OCI-LY3 (cell line): ENCODE measurements around the gene KANSL2.

Source experiments
- H2AFZ ChIP-seq: fragments of 200-600, 300-600 bp; shearing (Covaris generic); 2 replicates; pipeline ENCODE4 v1.6.0; 2014; ENCODE audit warnings: antibody characterized with exemption, low read depth, low read length
- H3K27ac ChIP-seq: fragments of 200-600, 300-600 bp; sonication (generic); 2 replicates; pipeline ENCODE4 v1.5.1; 2014; ENCODE audit warnings: mild to moderate bottlenecking, low read length, moderate library complexity, mixed read lengths
- H3K27me3 ChIP-seq: fragments of 200-600, 300-600 bp; sonication (generic); 2 replicates; pipeline ENCODE4 v1.6.1; 2014; ENCODE audit warnings: low read depth, low read length, mixed read lengths
- H3K36me3 ChIP-seq: fragments of 200-600, 300-600 bp; sonication (generic); replicated peaks from 2 replicates; pipeline ENCODE3; 2014; ENCODE audit warnings: low read depth, low read length, mixed read lengths
- H3K4me1 ChIP-seq: fragments of 300-600, 200-600 bp; sonication (generic); 2 replicates; pipeline ENCODE4 v1.6.1; 2014; ENCODE audit warnings: low read length, mixed read lengths
- H3K4me2 ChIP-seq: fragments of 200-600, 300-600 bp; sonication (generic); 2 replicates; pipeline ENCODE4 v1.6.1; 2014; ENCODE audit warnings: low read length, mixed read lengths
- H3K4me3 ChIP-seq: fragments of 300-600, 200-600 bp; sonication (generic); 2 replicates; pipeline ENCODE4 v1.5.1; 2014; ENCODE audit warnings: antibody characterized with exemption, mild to moderate bottlenecking, low read length, moderate library complexity
- H3K79me2 ChIP-seq: fragments of 300-600, 200-600 bp; shearing (Covaris generic); 2 replicates; pipeline ENCODE4 v1.6.1; 2014; ENCODE audit warnings: mild to moderate bottlenecking, low read length, mixed read lengths
- H3K9ac ChIP-seq: fragments of 300-600, 200-600 bp; shearing (Covaris generic); 2 replicates; pipeline ENCODE4 v1.6.0; 2014; ENCODE audit warnings: mild to moderate bottlenecking, low read length, moderate library complexity
- H3K9me3 ChIP-seq: fragments of 200-600, 300-600 bp; shearing (Covaris generic); 2 replicates; pipeline ENCODE4 v1.6.1; 2014; ENCODE audit warnings: low read length, mixed read lengths; ENCODE audit not compliant: insufficient read depth
- H4K20me1 ChIP-seq: fragments of 200-600, 300-600 bp; sonication (generic); 2 replicates; pipeline ENCODE4 v1.6.1; 2016; ENCODE audit warnings: low read length, mixed read lengths; ENCODE audit not compliant: insufficient read depth
- EZH2phosphoT487 ChIP-seq: fragments of 200-600 bp; shearing (Covaris generic); IDR thresholded peaks from 2 replicates; pipeline ENCODE4 v1.6.1; 2018; ENCODE audit warnings: antibody characterized with exemption, mixed run types, low read depth
- TF ChIP-seq, protein P1 (sequence below): fragments of 200-600, 300-600 bp; sonication (generic); IDR thresholded peaks from 2 replicates; pipeline ENCODE4 v1.5.1; 2014; ENCODE audit warnings: antibody characterized with exemption, low read length, low read depth

KANSL2 gene

DNA sequence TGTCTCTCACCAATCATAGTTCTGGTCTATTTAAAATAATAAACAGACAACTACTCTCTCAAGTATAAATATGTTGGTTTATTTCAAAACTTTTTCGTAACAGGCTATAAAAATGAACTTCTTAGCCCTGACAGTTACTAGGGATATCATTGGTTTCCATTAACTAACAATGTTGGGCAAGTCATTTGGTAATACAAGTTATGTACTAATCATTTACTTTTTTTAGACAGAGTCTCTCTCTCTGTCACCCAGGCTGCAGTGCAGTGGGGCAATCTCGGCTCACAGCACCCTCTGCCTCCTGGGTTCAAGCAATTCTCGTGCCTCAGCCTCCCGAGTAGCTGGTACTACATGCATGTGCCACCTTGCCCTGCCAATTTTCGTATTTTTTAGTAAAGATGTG lies 14.6 kb upstream of the KANSL2 start:
- no peaks in the 10 kb centered on the region for H3K9me3 ChIP-seq
- no peaks in the 10 kb centered on the region for H4K20me1 ChIP-seq
- H3K4me3 ChIP-seq: no peak overlapping the region
- H3K36me3 ChIP-seq: peaks cover 49% of the 10 kb centered on the region
- H3K27ac ChIP-seq: no peak overlapping the region
- TF ChIP-seq EZH2phosphoT487: no peak
- TF ChIP-seq, protein P1, sequence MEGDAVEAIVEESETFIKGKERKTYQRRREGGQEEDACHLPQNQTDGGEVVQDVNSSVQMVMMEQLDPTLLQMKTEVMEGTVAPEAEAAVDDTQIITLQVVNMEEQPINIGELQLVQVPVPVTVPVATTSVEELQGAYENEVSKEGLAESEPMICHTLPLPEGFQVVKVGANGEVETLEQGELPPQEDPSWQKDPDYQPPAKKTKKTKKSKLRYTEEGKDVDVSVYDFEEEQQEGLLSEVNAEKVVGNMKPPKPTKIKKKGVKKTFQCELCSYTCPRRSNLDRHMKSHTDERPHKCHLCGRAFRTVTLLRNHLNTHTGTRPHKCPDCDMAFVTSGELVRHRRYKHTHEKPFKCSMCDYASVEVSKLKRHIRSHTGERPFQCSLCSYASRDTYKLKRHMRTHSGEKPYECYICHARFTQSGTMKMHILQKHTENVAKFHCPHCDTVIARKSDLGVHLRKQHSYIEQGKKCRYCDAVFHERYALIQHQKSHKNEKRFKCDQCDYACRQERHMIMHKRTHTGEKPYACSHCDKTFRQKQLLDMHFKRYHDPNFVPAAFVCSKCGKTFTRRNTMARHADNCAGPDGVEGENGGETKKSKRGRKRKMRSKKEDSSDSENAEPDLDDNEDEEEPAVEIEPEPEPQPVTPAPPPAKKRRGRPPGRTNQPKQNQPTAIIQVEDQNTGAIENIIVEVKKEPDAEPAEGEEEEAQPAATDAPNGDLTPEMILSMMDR: no peak
- no peak overlapping the region for H3K9ac ChIP-seq
- no peak overlapping the region for H2AFZ ChIP-seq
- H3K79me2 ChIP-seq: peaks cover 20% of the 10 kb centered on the region
- H3K4me1 ChIP-seq: no peaks in the 10 kb centered on the region
- no peaks in the 10 kb centered on the region for H3K27me3 ChIP-seq
- H3K4me2 ChIP-seq: no peak overlapping the region

DNA sequence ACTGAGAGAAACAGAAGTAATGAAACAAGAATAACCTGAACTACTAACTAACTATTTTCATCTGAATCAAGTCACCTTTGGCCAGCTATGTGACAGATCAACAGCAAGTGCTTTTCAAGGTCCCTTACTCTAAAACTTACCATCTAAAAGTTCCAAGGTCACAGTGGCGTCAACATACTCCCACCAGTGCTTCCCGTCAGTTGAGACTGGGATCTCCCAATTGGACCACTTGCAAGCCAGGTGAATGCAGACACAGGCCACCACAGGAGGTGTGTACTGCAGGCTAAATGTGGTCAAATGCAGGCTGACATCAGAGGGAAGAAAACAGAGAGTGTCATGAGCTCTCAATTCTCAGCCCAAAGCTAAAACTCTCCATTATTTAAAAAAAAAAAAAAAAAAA lies 13.8 kb upstream of the KANSL2 start:
- TF ChIP-seq EZH2phosphoT487: no peak
- TF ChIP-seq, protein P1: no peak
- Histone ChIP-seq H3K4me1 (no peaks in the 10 kb centered on the region), H2AFZ (no peak overlapping the region), H3K79me2 (peaks cover 28% of the 10 kb centered on the region), H3K36me3 (peaks cover 49% of the 10 kb centered on the region), H3K9me3 (no peaks in the 10 kb centered on the region), H3K27me3 (no peaks in the 10 kb centered on the region), H3K4me3 (no peak overlapping the region), H4K20me1 (no peaks in the 10 kb centered on the region), H3K27ac (no peak overlapping the region), H3K9ac (no peak overlapping the region), H3K4me2 (no peak overlapping the region)

DNA sequence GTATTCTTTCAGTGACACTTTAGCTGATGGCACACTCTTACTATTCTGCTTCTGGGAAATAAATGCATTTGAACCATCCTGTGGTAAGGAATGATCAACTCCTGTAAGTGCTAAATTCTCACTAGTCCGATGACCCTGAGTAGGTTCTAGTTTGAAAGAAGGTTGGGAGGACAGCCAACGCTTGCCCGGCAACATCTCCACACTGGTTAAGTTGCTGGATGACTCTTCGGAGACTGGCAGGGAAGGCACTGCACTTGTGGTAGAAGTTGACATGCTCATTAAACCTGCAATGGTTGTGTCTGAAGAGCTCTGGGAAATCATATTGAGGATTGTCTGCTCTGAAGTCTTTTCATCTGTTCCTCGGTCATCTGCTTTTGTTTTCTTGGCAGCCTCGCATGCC lies 12.0 kb upstream of the KANSL2 start:
- no peaks in the 10 kb centered on the region for H3K4me1 ChIP-seq
- H3K79me2 ChIP-seq: peaks cover 37% of the 10 kb centered on the region
- no peak overlapping the region for H3K9ac ChIP-seq
- no peaks in the 10 kb centered on the region for H3K9me3 ChIP-seq
- no peak overlapping the region for H3K4me3 ChIP-seq
- no peaks in the 10 kb centered on the region for H3K27me3 ChIP-seq
- H4K20me1 ChIP-seq: no peaks in the 10 kb centered on the region
- H3K27ac ChIP-seq: no peak overlapping the region
- peaks cover 50% of the 10 kb centered on the region for H3K36me3 ChIP-seq
- no peak overlapping the region for H3K4me2 ChIP-seq
- no peak for TF ChIP-seq EZH2phosphoT487
- TF ChIP-seq, protein P1: no peak
- H2AFZ ChIP-seq: no peak overlapping the region

DNA sequence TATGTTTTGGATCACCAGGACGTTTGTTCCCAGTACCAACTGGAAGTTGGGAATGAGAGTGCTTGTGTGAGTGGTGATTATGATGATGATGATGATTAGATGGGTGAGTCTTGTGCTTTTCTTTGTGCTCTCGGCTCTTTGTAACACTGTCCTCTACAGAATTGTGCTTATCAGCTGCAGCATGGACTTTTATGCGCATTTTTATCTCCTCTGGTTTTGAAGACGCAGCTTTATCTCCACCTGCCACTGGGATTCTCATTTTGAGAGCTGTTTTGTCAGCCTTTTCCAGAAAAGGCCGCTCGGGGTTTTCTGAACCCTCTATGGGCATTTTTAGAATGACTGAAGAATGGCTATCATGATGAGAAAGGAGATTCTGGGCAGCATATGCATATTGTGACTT lies 11.5 kb upstream of the KANSL2 start:
- Histone ChIP-seq H3K27ac (no peak overlapping the region), H3K27me3 (no peaks in the 10 kb centered on the region), H2AFZ (no peak overlapping the region), H4K20me1 (no peaks in the 10 kb centered on the region), H3K4me2 (no peak overlapping the region), H3K9me3 (no peaks in the 10 kb centered on the region), H3K36me3 (peaks cover 50% of the 10 kb centered on the region), H3K79me2 (peaks cover 37% of the 10 kb centered on the region), H3K9ac (no peak overlapping the region), H3K4me3 (no peak overlapping the region), H3K4me1 (no peaks in the 10 kb centered on the region)
- TF ChIP-seq, protein P1: no peak
- TF ChIP-seq EZH2phosphoT487: no peak
